Measurements from ENCODE around the gene PMPCA.

The PMPCA gene

GRCh38 chr9:136363106-136363948, 47.1 kb upstream of the PMPCA start, which contains the start of gene DNLZ (continued):
- TF ChIP-seq ZSCAN16 (tag by site-specific recombination; IDR thresholded peaks at IDR 0.05) (no peak), ZNF549 (tag by site-specific recombination; IDR thresholded peaks at IDR 0.05) (no peak), ZBTB26 (tag by site-specific recombination; optimal IDR thresholded peaks at IDR 0.05) (peak; percentile 96), ZNF580 (tag by site-specific recombination; IDR thresholded peaks at IDR 0.05) (0 out of 2 replicates have a peak, but pooled peaks have one; percentile 14), SCRT1 (tag by site-specific recombination; IDR thresholded peaks at IDR 0.05; ENCODE audit: borderline replicate concordance) (no peak), ZNF514 (tag by site-specific recombination; IDR thresholded peaks at IDR 0.05) (no peak), TRIM28 (IDR thresholded peaks at IDR 0.05; ENCODE audit: borderline replicate concordance, low read length) (no peak), ZNF132 (tag by site-specific recombination; IDR thresholded peaks at IDR 0.05; ENCODE audit: borderline replicate concordance) (no peak), CTCF (tag by site-specific recombination; IDR thresholded peaks at IDR 0.05) (peak; percentile 81), ZNF324 (tag by site-specific recombination; IDR thresholded peaks at IDR 0.05) (no peak), MEIS1 (CRISPR knock-in tag; IDR thresholded peaks at IDR 0.05; ENCODE audit: borderline replicate concordance) (no peak), HOXA7 (CRISPR knock-in tag; IDR thresholded peaks at IDR 0.05; ENCODE audit: borderline replicate concordance) (no peak), ZNF26 (tag by site-specific recombination; IDR thresholded peaks at IDR 0.05) (no peak), ZNF610 (tag by site-specific recombination; IDR thresholded peaks at IDR 0.05; ENCODE audit: borderline replicate concordance) (no peak), ZEB2 (tag by site-specific recombination; IDR thresholded peaks at IDR 0.05) (no peak), ZNF660 (tag by site-specific recombination; IDR thresholded peaks at IDR 0.05) (peak; percentile 74), REST (tag by site-specific recombination; IDR thresholded peaks at IDR 0.05) (no peak), ZNF416 (tag by site-specific recombination; IDR thresholded peaks at IDR 0.05) (no peak), SALL2 (tag by site-specific recombination; IDR thresholded peaks at IDR 0.05; ENCODE audit: borderline replicate concordance) (no peak), SCRT2 (tag by site-specific recombination; IDR thresholded peaks at IDR 0.05) (no peak), ZNF19 (tag by site-specific recombination; IDR thresholded peaks at IDR 0.05; ENCODE audit: low read depth) (no peak), ZNF280D (tag by site-specific recombination; IDR thresholded peaks at IDR 0.05) (no peak), ZNF513 (tag by site-specific recombination; IDR thresholded peaks at IDR 0.05) (no peak), KLF17 (tag by site-specific recombination; IDR thresholded peaks at IDR 0.05) (no peak)
